Smooth muscle cell (in vitro differentiated cells): Measurements from ENCODE around the gene PSMG1. TPM values are rescaled to one million over a fixed set of nuclear protein-coding genes. Genes with fewer than 3 reads are reported as not detected.
A peak's percentile ranks its signal among the peaks of the same experiment; 100 is the strongest.

ENCODE experiments used
- DNase-seq: peaks from one replicate; lab custom pipeline; 2025; ENCODE audit not compliant: unreplicated experiment; lab: John Stamatoyannopoulos, UW
- H2AFZ ChIP-seq: fragments of 200-600 bp; sonication (generic); 2 replicates; pipeline ENCODE4 v1.6.0; 2016; ENCODE audit warnings: antibody characterized with exemption, low read depth, mild to moderate bottlenecking
- H3F3A ChIP-seq: fragments of 200-600 bp; sonication (generic); 2 replicates; pipeline ENCODE4 v1.6.0; 2017; ENCODE audit warnings: antibody characterized with exemption, low read depth
- H3K27ac ChIP-seq: fragments of 200-600 bp; sonication (generic); 2 replicates; pipeline ENCODE4 v1.5.1; 2016; ENCODE audit warnings: low read depth, mild to moderate bottlenecking
- H3K27me3 ChIP-seq: fragments of 200-600 bp; sonication (generic); 2 replicates; pipeline ENCODE4 v1.6.1; 2016; ENCODE audit warnings: low read depth, mild to moderate bottlenecking
- H3K36me3 ChIP-seq: fragments of 200-600 bp; sonication (generic); 2 replicates; pipeline ENCODE4 v1.5.1; 2016; ENCODE audit warnings: low read depth
- H3K4me1 ChIP-seq: fragments of 200-600 bp; sonication (generic); 2 replicates; pipeline ENCODE4 v1.5.1; 2016; ENCODE audit warnings: low read depth
- H3K4me2 ChIP-seq: fragments of 200-600 bp; sonication (generic); 2 replicates; pipeline ENCODE4 v1.6.0; 2016; ENCODE audit warnings: mild to moderate bottlenecking
- H3K4me3 ChIP-seq: fragments of 200-600 bp; sonication (generic); 2 replicates; pipeline ENCODE4 v1.5.1; 2016; ENCODE audit warnings: mild to moderate bottlenecking
- H3K79me2 ChIP-seq: fragments of 200-600 bp; sonication (generic); 2 replicates; pipeline ENCODE4 v1.6.0; 2016; ENCODE audit warnings: low read depth, mild to moderate bottlenecking
- H3K9ac ChIP-seq: fragments of 200-600 bp; sonication (generic); 2 replicates; pipeline ENCODE4 v1.6.0; 2016; ENCODE audit warnings: low read depth
- H3K9me3 ChIP-seq: fragments of 200-600 bp; sonication (generic); replicated peaks from 2 replicates; pipeline ENCODE4 v1.5.1; 2016; ENCODE audit warnings: low read depth
- H4K20me1 ChIP-seq: fragments of 200-600 bp; sonication (generic); 2 replicates; pipeline ENCODE4 v1.6.0; 2016; ENCODE audit warnings: low read depth
- CTCF ChIP-seq: fragments of 200-600 bp; sonication (generic); IDR thresholded peaks from 2 replicates; pipeline ENCODE4 v1.5.1; 2017; ENCODE audit warnings: borderline replicate concordance, mild to moderate bottlenecking, antibody characterized with exemption; ENCODE audit not compliant: insufficient read depth, poor library complexity, severe bottlenecking
- WGBS: methylation state at CpG from one replicate; pipeline ENCODE4 v1.1.7; 2016; ENCODE audit warnings: low lambda C conversion rate; 5-methylcytosine and 5-hydroxymethylcytosine counted together
- polyA plus RNA-seq: library from polyadenylated mRNA; unstranded; fragments of >200 nt; fragmentation: Nextera tagmentation; extraction: Ambion mirVana; gene quantifications from 2 replicates; pipeline ENCODE4 v1.2.1, GENCODE V29; 2016
- total RNA-seq: library from RNA; depleted of rRNA; stranded (reverse); fragments of >200 nt; gene quantifications from 2 replicates; pipeline ENCODE4 v1.2.3, GENCODE V29; 2014

Gene PSMG1
- total and polyA plus RNA-seq, 2 experiments from 2014 or later: 55.2 to 60.7 TPM

DNA sequence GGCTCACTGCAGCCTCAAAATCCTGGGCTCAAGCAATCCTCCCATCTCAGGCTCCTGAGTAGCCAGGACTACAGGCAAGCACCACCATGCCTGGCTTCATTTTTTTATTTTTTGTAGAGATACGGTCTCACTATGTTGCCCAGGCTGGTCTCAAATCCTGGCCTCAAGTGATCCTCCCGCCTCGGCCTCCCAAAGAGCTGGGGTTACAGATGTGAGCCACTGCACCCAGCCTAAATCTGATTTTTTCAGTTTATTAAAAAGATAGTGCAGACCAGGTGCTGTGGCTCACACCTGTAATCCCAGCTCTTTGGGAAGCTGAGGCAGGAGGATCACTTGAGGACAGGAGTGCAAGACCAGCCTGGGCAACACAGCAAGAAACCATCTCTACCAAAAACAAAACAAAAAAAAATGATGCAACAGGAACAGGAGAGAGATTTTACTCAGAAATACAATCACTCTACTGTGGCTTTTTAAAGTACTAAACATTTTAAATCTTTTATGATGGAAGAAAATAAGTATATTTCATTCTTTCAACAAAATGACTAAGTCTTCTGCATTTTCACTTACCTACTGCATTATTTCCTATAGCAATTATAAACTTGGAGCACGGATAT lies 1.9 kb downstream of the PSMG1 start:
- H3K9ac ChIP-seq: no peak overlapping the region
- WGBS: 91% methylated on average over 4 of the region's 4 CpGs
- no peak for DNase-seq
- H4K20me1 ChIP-seq: peaks cover 13% of the 10 kb centered on the region
- H2AFZ ChIP-seq: no peak overlapping the region
- no peak overlapping the region for H3K27ac ChIP-seq
- H3K9me3 ChIP-seq: no peaks in the 10 kb centered on the region
- H3F3A ChIP-seq: peaks cover 15% of the 10 kb centered on the region
- TF ChIP-seq CTCF: no peak
- no peaks in the 10 kb centered on the region for H3K36me3 ChIP-seq
- H3K79me2 ChIP-seq: peaks cover 53% of the 10 kb centered on the region
- peaks cover 18% of the 10 kb centered on the region for H3K4me1 ChIP-seq
- H3K4me3 ChIP-seq: peak overlapping the region; percentile 70
- H3K27me3 ChIP-seq: no peaks in the 10 kb centered on the region
- H3K4me2 ChIP-seq: peak overlapping the region; percentile 95

DNA sequence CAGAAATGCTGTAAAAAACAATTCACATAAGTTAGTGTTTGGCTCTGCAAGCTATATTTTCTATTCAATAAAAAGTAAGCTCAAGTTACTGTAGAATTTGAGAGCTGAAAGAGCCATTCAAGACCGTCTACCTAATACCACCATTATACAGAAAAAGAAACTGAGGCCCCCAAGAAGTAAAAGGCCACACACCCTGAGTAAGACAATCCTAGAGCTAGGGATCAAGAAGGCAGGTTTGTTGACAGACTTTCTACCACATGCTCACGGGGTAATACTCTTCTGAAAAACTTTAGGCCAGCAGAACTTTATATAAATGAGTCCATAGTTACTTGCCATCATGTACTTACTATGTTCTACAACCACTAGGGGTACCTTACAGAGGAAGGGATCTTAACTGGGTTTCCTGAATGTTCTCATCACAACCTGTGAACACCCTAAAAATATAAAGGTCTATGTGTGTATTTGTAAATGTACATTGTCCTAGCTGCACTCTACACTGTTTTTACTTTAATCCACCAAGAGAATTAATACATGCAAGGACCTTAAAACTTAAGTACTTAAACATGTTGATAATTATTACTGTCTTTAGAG lies 2.7 kb downstream of the PSMG1 start:
- peak; percentile 7 for TF ChIP-seq CTCF
- Histone ChIP-seq H3K9ac (no peak overlapping the region), H3K9me3 (no peaks in the 10 kb centered on the region), H2AFZ (no peak overlapping the region), H3K4me1 (peaks cover 18% of the 10 kb centered on the region), H3K36me3 (no peaks in the 10 kb centered on the region), H3K27ac (no peak overlapping the region), H3K4me3 (no peak overlapping the region), H3K79me2 (peaks cover 53% of the 10 kb centered on the region), H3K27me3 (no peaks in the 10 kb centered on the region), H3F3A (peaks cover 18% of the 10 kb centered on the region), H3K4me2 (no peak overlapping the region), H4K20me1 (peaks cover 13% of the 10 kb centered on the region)
- WGBS: 96% methylated on average over 2 of the region's 2 CpGs
- DNase-seq: no peak

- Histone ChIP-seq H4K20me1 (peaks cover 13% of the 10 kb centered on the region), H3F3A (peaks cover 7% of the 10 kb centered on the region), H3K27ac (no peak overlapping the region), H3K4me2 (no peak overlapping the region), H3K79me2 (peaks cover 53% of the 10 kb centered on the region), H3K9ac (no peak overlapping the region), H3K27me3 (no peaks in the 10 kb centered on the region), H3K4me3 (no peak overlapping the region), H3K36me3 (no peaks in the 10 kb centered on the region), H2AFZ (no peak overlapping the region), H3K4me1 (peaks cover 11% of the 10 kb centered on the region), H3K9me3 (no peaks in the 10 kb centered on the region)
- WGBS: 96% methylated on average over 7 of the region's 7 CpGs
- no peak for DNase-seq
- no peak for TF ChIP-seq CTCF
These were observed 4.8 kb downstream of the PSMG1 start for GRCh38 chr21:39178421-39178820.

GRCh38 chr21:39176271-39176709 lies 7.0 kb downstream of the PSMG1 start:
- H2AFZ ChIP-seq: no peak overlapping the region
- H4K20me1 ChIP-seq: peaks cover 2% of the 10 kb centered on the region
- no peak for DNase-seq
- no peak overlapping the region for H3K4me3 ChIP-seq
- no peaks in the 10 kb centered on the region for H3K9me3 ChIP-seq
- no peaks in the 10 kb centered on the region for H3K4me1 ChIP-seq
- no peak for TF ChIP-seq CTCF
- H3F3A ChIP-seq: peaks cover 7% of the 10 kb centered on the region
- no peak overlapping the region for H3K4me2 ChIP-seq
- no peaks in the 10 kb centered on the region for H3K36me3 ChIP-seq
- 32% methylated on average over 3 of the region's 3 CpGs for WGBS
- no peak overlapping the region for H3K9ac ChIP-seq
- H3K79me2 ChIP-seq: peaks cover 35% of the 10 kb centered on the region
- H3K27ac ChIP-seq: peak overlapping the region; percentile 0
- H3K27me3 ChIP-seq: no peaks in the 10 kb centered on the region
